ENCODE results near the gene USP47. TPM values are rescaled to one million over a fixed set of nuclear protein-coding genes. Genes with fewer than 3 reads are reported as not detected.

Gene USP47
- polyA plus RNA-seq, 1 donor from 2014 or later = 92.6 TPM

DNA sequence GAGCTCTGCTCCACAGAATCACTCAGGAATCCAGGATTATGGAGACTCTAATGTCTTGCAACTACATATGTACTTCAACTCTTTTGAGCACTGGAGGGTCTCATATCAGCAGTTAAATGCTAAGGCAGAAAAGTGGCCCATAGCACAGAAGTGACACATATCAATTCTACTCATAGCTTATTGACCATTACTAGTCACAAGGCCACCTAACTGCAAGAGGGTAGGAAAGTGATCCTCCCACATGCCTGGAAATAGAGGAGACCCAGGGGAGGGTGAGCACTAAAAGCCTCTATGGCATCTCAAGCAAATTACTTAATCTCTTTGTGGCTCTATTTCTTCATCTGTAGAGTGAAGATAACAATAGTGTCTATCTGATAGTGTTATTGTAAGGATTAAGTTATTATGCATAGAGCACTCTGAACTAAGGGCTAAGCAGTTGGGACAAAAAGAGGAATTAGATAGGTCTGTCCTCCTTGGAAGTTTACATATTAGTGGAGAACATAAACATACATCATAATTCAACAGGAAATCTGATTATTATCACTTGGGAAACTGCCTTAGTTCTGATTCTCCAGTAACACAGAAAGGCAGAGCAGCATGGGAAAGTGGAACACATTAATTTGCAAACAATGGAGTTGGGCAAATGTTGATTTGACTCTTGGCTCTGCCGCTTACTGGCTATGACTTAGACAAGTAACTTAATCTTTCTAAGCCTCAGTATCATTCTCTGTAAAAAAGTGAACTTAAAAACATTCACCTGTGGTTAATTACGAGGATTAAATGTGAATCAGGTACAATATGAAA is 25.1 kb upstream of the USP47 start:
- Histone ChIP-seq H3K4me2 (ENCODE audit: low read length) (no peak overlapping the region), H3K36me3 (ENCODE audit: insufficient read depth, low read length) (no peaks in the 10 kb centered on the region), H3F3A (ENCODE audit: insufficient read depth, low read length, poor library complexity, severe bottlenecking) (no peaks in the 10 kb centered on the region), H3K27me3 (ENCODE audit: insufficient read depth, low read depth, low read length) (no peaks in the 10 kb centered on the region), H4K20me1 (ENCODE audit: insufficient read depth) (no peaks in the 10 kb centered on the region), H3K9me3 (ENCODE audit: low read length) (no peaks in the 10 kb centered on the region), H3K27ac (ENCODE audit: low read length) (no peak overlapping the region), H3K79me2 (replicated peaks; ENCODE audit: insufficient read depth, low read length) (no peaks in the 10 kb centered on the region), H2AFZ (ENCODE audit: low read depth, low read length) (no peak overlapping the region), H3K9ac (ENCODE audit: low read length) (no peak overlapping the region), H3K4me3 (ENCODE audit: low read length) (no peak overlapping the region), H3K9me2 (ENCODE audit: insufficient read depth, low read length) (no peaks in the 10 kb centered on the region)
- no peak for TF ChIP-seq EZH2 (IDR thresholded peaks at IDR 0.05; ENCODE audit: borderline replicate concordance, insufficient read depth, low read length, poor library complexity, severe bottlenecking)
- TF ChIP-seq EP300 (conservative IDR thresholded peaks at IDR 0.05; ENCODE audit: poor library complexity, severe bottlenecking) = no peak
- TF ChIP-seq SMC3 (conservative IDR thresholded peaks at IDR 0.05; ENCODE audit: poor library complexity) = no peak
- TF ChIP-seq MXI1 (conservative IDR thresholded peaks at IDR 0.05; ENCODE audit: poor library complexity, severe bottlenecking) = no peak
- TF ChIP-seq, protein P1, sequence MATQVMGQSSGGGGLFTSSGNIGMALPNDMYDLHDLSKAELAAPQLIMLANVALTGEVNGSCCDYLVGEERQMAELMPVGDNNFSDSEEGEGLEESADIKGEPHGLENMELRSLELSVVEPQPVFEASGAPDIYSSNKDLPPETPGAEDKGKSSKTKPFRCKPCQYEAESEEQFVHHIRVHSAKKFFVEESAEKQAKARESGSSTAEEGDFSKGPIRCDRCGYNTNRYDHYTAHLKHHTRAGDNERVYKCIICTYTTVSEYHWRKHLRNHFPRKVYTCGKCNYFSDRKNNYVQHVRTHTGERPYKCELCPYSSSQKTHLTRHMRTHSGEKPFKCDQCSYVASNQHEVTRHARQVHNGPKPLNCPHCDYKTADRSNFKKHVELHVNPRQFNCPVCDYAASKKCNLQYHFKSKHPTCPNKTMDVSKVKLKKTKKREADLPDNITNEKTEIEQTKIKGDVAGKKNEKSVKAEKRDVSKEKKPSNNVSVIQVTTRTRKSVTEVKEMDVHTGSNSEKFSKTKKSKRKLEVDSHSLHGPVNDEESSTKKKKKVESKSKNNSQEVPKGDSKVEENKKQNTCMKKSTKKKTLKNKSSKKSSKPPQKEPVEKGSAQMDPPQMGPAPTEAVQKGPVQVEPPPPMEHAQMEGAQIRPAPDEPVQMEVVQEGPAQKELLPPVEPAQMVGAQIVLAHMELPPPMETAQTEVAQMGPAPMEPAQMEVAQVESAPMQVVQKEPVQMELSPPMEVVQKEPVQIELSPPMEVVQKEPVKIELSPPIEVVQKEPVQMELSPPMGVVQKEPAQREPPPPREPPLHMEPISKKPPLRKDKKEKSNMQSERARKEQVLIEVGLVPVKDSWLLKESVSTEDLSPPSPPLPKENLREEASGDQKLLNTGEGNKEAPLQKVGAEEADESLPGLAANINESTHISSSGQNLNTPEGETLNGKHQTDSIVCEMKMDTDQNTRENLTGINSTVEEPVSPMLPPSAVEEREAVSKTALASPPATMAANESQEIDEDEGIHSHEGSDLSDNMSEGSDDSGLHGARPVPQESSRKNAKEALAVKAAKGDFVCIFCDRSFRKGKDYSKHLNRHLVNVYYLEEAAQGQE (IDR thresholded peaks at IDR 0.05; ENCODE audit: borderline replicate concordance) = no peak
- no peak for TF ChIP-seq TAF1 (IDR thresholded peaks at IDR 0.05; ENCODE audit: low read depth)
- no peak for TF ChIP-seq POLR2AphosphoS5 (IDR thresholded peaks at IDR 0.05)
- no peak for TF ChIP-seq RAD21 (conservative IDR thresholded peaks at IDR 0.05)
- TF ChIP-seq, protein P2, sequence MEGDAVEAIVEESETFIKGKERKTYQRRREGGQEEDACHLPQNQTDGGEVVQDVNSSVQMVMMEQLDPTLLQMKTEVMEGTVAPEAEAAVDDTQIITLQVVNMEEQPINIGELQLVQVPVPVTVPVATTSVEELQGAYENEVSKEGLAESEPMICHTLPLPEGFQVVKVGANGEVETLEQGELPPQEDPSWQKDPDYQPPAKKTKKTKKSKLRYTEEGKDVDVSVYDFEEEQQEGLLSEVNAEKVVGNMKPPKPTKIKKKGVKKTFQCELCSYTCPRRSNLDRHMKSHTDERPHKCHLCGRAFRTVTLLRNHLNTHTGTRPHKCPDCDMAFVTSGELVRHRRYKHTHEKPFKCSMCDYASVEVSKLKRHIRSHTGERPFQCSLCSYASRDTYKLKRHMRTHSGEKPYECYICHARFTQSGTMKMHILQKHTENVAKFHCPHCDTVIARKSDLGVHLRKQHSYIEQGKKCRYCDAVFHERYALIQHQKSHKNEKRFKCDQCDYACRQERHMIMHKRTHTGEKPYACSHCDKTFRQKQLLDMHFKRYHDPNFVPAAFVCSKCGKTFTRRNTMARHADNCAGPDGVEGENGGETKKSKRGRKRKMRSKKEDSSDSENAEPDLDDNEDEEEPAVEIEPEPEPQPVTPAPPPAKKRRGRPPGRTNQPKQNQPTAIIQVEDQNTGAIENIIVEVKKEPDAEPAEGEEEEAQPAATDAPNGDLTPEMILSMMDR (IDR thresholded peaks at IDR 0.05; ENCODE audit: poor library complexity, severe bottlenecking) = no peak

DNA sequence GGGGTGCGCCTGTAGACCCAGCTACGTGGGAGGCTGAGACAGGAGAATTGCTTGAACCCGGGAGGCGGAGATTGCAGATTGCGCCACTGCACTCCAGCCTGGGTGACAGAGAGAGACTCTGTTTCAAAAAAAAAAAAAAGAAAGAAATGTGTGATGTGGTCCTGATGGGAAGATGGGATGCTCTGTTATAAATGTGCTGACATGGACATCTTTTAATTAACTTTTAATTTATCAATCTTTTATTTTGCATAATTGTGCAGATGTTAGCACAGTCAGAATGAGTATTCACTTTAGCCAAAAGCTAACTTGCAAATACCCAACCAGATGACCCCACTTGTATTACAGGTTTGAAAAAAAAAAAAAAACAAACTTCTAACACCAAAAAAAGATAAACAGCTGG is 23.8 kb upstream of the USP47 start:
- Histone ChIP-seq H3F3A (ENCODE audit: insufficient read depth, low read length, poor library complexity, severe bottlenecking) (no peaks in the 10 kb centered on the region), H3K9me2 (ENCODE audit: insufficient read depth, low read length) (no peaks in the 10 kb centered on the region), H3K36me3 (ENCODE audit: insufficient read depth, low read length) (no peaks in the 10 kb centered on the region), H3K9me3 (ENCODE audit: low read length) (no peaks in the 10 kb centered on the region), H3K4me2 (ENCODE audit: low read length) (no peak overlapping the region), H3K4me3 (ENCODE audit: low read length) (no peak overlapping the region), H4K20me1 (ENCODE audit: insufficient read depth) (no peaks in the 10 kb centered on the region), H2AFZ (ENCODE audit: low read depth, low read length) (no peak overlapping the region), H3K27ac (ENCODE audit: low read length) (no peak overlapping the region), H3K79me2 (replicated peaks; ENCODE audit: insufficient read depth, low read length) (no peaks in the 10 kb centered on the region), H3K9ac (ENCODE audit: low read length) (no peak overlapping the region), H3K27me3 (ENCODE audit: insufficient read depth, low read depth, low read length) (no peaks in the 10 kb centered on the region)
- TF ChIP-seq RAD21 (conservative IDR thresholded peaks at IDR 0.05) = no peak
- no peak for TF ChIP-seq MXI1 (conservative IDR thresholded peaks at IDR 0.05; ENCODE audit: poor library complexity, severe bottlenecking)
- no peak for TF ChIP-seq EP300 (conservative IDR thresholded peaks at IDR 0.05; ENCODE audit: poor library complexity, severe bottlenecking)
- TF ChIP-seq SMC3 (conservative IDR thresholded peaks at IDR 0.05; ENCODE audit: poor library complexity) = no peak
- TF ChIP-seq, protein P2 (IDR thresholded peaks at IDR 0.05; ENCODE audit: poor library complexity, severe bottlenecking) = no peak
